ENCODE measurements around the gene GLRX.

GLRX gene

GRCh38 chr5:95808013-95808685 lies 14.4 kb downstream of the GLRX start:
- H3K4me3 ChIP-seq (ENCODE audit: low read depth, low read length): no peak overlapping the region
- no peak for TF ChIP-seq CTCF (IDR thresholded peaks at IDR 0.05; ENCODE audit: control insufficient read depth, extremely low read depth, insufficient read depth)
- DNase-seq (ENCODE audit: low read depth): no peak

- no peak for TF ChIP-seq CTCF (IDR thresholded peaks at IDR 0.05; ENCODE audit: control insufficient read depth, extremely low read depth, insufficient read depth)
- H3K4me3 ChIP-seq (ENCODE audit: low read depth, low read length): no peak overlapping the region
- no peak for DNase-seq (ENCODE audit: low read depth)
Measured at GRCh38 chr5:95806687-95807086, 15.8 kb downstream of the GLRX start.

- no peak overlapping the region for H3K4me3 ChIP-seq (ENCODE audit: low read depth, low read length)
- DNase-seq (ENCODE audit: low read depth): no peak
- no peak for TF ChIP-seq CTCF (IDR thresholded peaks at IDR 0.05; ENCODE audit: control insufficient read depth, extremely low read depth, insufficient read depth)
Measured at GRCh38 chr5:95804736-95805539, 17.6 kb downstream of the GLRX start.

- no peak overlapping the region for H3K4me3 ChIP-seq (ENCODE audit: low read depth, low read length)
- TF ChIP-seq CTCF (IDR thresholded peaks at IDR 0.05; ENCODE audit: control insufficient read depth, extremely low read depth, insufficient read depth): no peak
- no peak for DNase-seq (ENCODE audit: low read depth)
Measured at GRCh38 chr5:95803271-95804148, 19.0 kb downstream of the GLRX start.

GRCh38 chr5:95801961-95802360 lies 20.6 kb downstream of the GLRX start:
- no peak for TF ChIP-seq CTCF (IDR thresholded peaks at IDR 0.05; ENCODE audit: control insufficient read depth, extremely low read depth, insufficient read depth)

GRCh38 chr5:95801532-95801931 lies 21.0 kb downstream of the GLRX start:
- no peak overlapping the region for H3K4me3 ChIP-seq (ENCODE audit: low read depth, low read length)
- no peak for TF ChIP-seq CTCF (IDR thresholded peaks at IDR 0.05; ENCODE audit: control insufficient read depth, extremely low read depth, insufficient read depth)
- no peak for DNase-seq (ENCODE audit: low read depth)

More at GRCh38 chr5:95801961-95802360, 20.6 kb downstream of the GLRX start:
- no peak for DNase-seq (ENCODE audit: low read depth)
- no peak overlapping the region for H3K4me3 ChIP-seq (ENCODE audit: low read depth, low read length)

Data from LNCaP clone FGC (cell line).